ENCODE results near the gene CFAP251. TPM values are rescaled to one million over a fixed set of nuclear protein-coding genes. Genes with fewer than 3 reads are reported as not detected.

Gene CFAP251
- total RNA-seq, 2 experiments from 2014 or later = 0.28 to 0.33 TPM

- CTCF ChIA-PET = no interaction called here
- peaks cover 74% of the 10 kb centered on the region for H3K36me3 ChIP-seq (ENCODE audit: insufficient read depth, low read length)
- H3K4me1 ChIP-seq (ENCODE audit: insufficient read depth, low read length) = peaks cover 10% of the 10 kb centered on the region
- no peaks in the 10 kb centered on the region for H3K27me3 ChIP-seq (ENCODE audit: control insufficient read depth in 1 of 2, insufficient read depth in 2 of 2, low read length in 2 of 2)
- POLR2A ChIA-PET = interaction anchor here (0.6 kb wide), 1 partner anchor 10 kb away, joined by 3 read pairs; the partner anchor contains the start of gene PSMD9
- no peaks in the 10 kb centered on the region for H3K9me3 ChIP-seq (ENCODE audit: control insufficient read depth in 1 of 2, insufficient read depth in 1 of 2, low read length in 2 of 2)
- no peak for TF ChIP-seq CTCF (IDR thresholded peaks at IDR 0.05)
- Mint-ChIP-seq H3K27ac (no peak overlapping the region), H3K9me3 (no peaks in the 10 kb centered on the region), H3K4me1 (ENCODE audit: low read depth) (peaks cover 18% of the 10 kb centered on the region), H3K4me3 (no peak overlapping the region), H3K27me3 (no peaks in the 10 kb centered on the region), H3K36me3 (ENCODE audit: low read depth) (peaks cover 91% of the 10 kb centered on the region)
- intact Hi-C loops (cut with DNase I, micrococcal nuclease) = no loop called here
- H3K27ac ChIP-seq (ENCODE audit: low read depth in 1 of 2, low read length in 2 of 2) = no peak overlapping the region
- H3K4me3 ChIP-seq (ENCODE audit: low read length) = no peak overlapping the region
- no peak for DNase-seq
- no peak for ATAC-seq (ENCODE audit: poor library complexity)
Measured at GRCh38 chr12:121898287-121898686, 20.1 kb upstream of the CFAP251 start.

GRCh38 chr12:121899590-121899989 lies 18.8 kb upstream of the CFAP251 start:
- intact Hi-C loops (cut with DNase I, micrococcal nuclease) = no loop called here
- no peak overlapping the region for H3K27ac ChIP-seq (ENCODE audit: low read depth in 1 of 2, low read length in 2 of 2)
- Mint-ChIP-seq H3K36me3 (ENCODE audit: low read depth) (peaks cover 83% of the 10 kb centered on the region), H3K9me3 (no peaks in the 10 kb centered on the region), H3K27me3 (no peaks in the 10 kb centered on the region), H3K27ac (no peak overlapping the region), H3K4me3 (no peak overlapping the region), H3K4me1 (ENCODE audit: low read depth) (peaks cover 5% of the 10 kb centered on the region)
- no peak for TF ChIP-seq CTCF (IDR thresholded peaks at IDR 0.05)
- ChIA-PET CTCF (no interaction called here), POLR2A (no interaction called here)
- H3K4me1 ChIP-seq (ENCODE audit: insufficient read depth, low read length) = no peaks in the 10 kb centered on the region
- peaks cover 80% of the 10 kb centered on the region for H3K36me3 ChIP-seq (ENCODE audit: insufficient read depth, low read length)
- no peaks in the 10 kb centered on the region for H3K9me3 ChIP-seq (ENCODE audit: control insufficient read depth in 1 of 2, insufficient read depth in 1 of 2, low read length in 2 of 2)
- ATAC-seq (ENCODE audit: poor library complexity) (no peak), DNase-seq (no peak)
- no peaks in the 10 kb centered on the region for H3K27me3 ChIP-seq (ENCODE audit: control insufficient read depth in 1 of 2, insufficient read depth in 2 of 2, low read length in 2 of 2)
- H3K4me3 ChIP-seq (ENCODE audit: low read length) = no peak overlapping the region

GRCh38 chr12:121903202-121903601 lies 15.2 kb upstream of the CFAP251 start:
- H3K27ac ChIP-seq (ENCODE audit: low read depth in 1 of 2, low read length in 2 of 2) = no peak overlapping the region
- no peaks in the 10 kb centered on the region for H3K27me3 ChIP-seq (ENCODE audit: control insufficient read depth in 1 of 2, insufficient read depth in 2 of 2, low read length in 2 of 2)
- DNase-seq (no peak), ATAC-seq (ENCODE audit: poor library complexity) (no peak)
- peaks cover 64% of the 10 kb centered on the region for H3K36me3 ChIP-seq (ENCODE audit: insufficient read depth, low read length)
- no peaks in the 10 kb centered on the region for H3K27me3 Mint-ChIP-seq
- ChIA-PET CTCF (no interaction called here), POLR2A (no interaction called here)
- intact Hi-C loops (cut with DNase I, micrococcal nuclease) = no loop called here
- H3K4me3 ChIP-seq (ENCODE audit: low read length) = no peak overlapping the region
- no peaks in the 10 kb centered on the region for H3K4me1 ChIP-seq (ENCODE audit: insufficient read depth, low read length)
- H3K27ac Mint-ChIP-seq = no peak overlapping the region
- no peaks in the 10 kb centered on the region for H3K9me3 Mint-ChIP-seq
- TF ChIP-seq CTCF (IDR thresholded peaks at IDR 0.05) = no peak
- peaks cover 74% of the 10 kb centered on the region for H3K36me3 Mint-ChIP-seq (ENCODE audit: low read depth)
- H3K9me3 ChIP-seq (ENCODE audit: control insufficient read depth in 1 of 2, insufficient read depth in 1 of 2, low read length in 2 of 2) = no peaks in the 10 kb centered on the region
- no peaks in the 10 kb centered on the region for H3K4me1 Mint-ChIP-seq (ENCODE audit: low read depth)
- no peak overlapping the region for H3K4me3 Mint-ChIP-seq

All from CD4-positive, alpha-beta T cell (primary cell).